Ishikawa (cell line): ENCODE data around the gene RIPK3.

Experiments
- CEBPB ChIP-seq: IDR thresholded peaks from 2 replicates; pipeline ENCODE4 v1.6.1; 2012
- CREB1 ChIP-seq: IDR thresholded peaks from 2 replicates; pipeline ENCODE4 v1.6.1; 2012; ENCODE audit warnings: low read depth
- EGR1 ChIP-seq: IDR thresholded peaks from 2 replicates; pipeline ENCODE4 v1.6.1; 2012
- EP300 ChIP-seq: IDR thresholded peaks from 2 replicates; pipeline ENCODE4 v1.6.1; 2012; ENCODE audit warnings: borderline replicate concordance
- FOXM1 ChIP-seq: IDR thresholded peaks from 2 replicates; pipeline ENCODE4 v1.6.1; 2012; ENCODE audit warnings: low read depth, borderline replicate concordance
- NFIC ChIP-seq: IDR thresholded peaks from 2 replicates; pipeline ENCODE4 v1.6.1; 2012
- RAD21 ChIP-seq: IDR thresholded peaks from 2 replicates; pipeline ENCODE4 v1.6.1; 2012; ENCODE audit warnings: low read depth
- TAF1 ChIP-seq: IDR thresholded peaks from 2 replicates; pipeline ENCODE4 v1.6.1; 2012; ENCODE audit warnings: low read depth, mild to moderate bottlenecking
- TCF12 ChIP-seq: IDR thresholded peaks from 2 replicates; pipeline ENCODE4 v1.6.1; 2012; ENCODE audit warnings: low read depth
- TEAD4 ChIP-seq: IDR thresholded peaks from 2 replicates; pipeline ENCODE4 v1.6.1; 2012
- YY1 ChIP-seq: IDR thresholded peaks from 2 replicates; pipeline ENCODE4 v1.6.1; 2012; ENCODE audit warnings: low read depth
- ZBTB7A ChIP-seq: IDR thresholded peaks from 2 replicates; pipeline ENCODE4 v1.6.1; 2012; ENCODE audit warnings: low read depth
- TF ChIP-seq, protein P1 (sequence below): IDR thresholded peaks from 2 replicates; pipeline ENCODE4 v1.6.1; 2012
- TF ChIP-seq, protein P2 (sequence below): IDR thresholded peaks from 2 replicates; pipeline ENCODE4 v1.6.1; 2012
- TF ChIP-seq, protein P3 (sequence below): IDR thresholded peaks from 2 replicates; pipeline ENCODE4 v1.6.1; 2012; ENCODE audit warnings: low read depth, mild to moderate bottlenecking

The RIPK3 gene

DNA sequence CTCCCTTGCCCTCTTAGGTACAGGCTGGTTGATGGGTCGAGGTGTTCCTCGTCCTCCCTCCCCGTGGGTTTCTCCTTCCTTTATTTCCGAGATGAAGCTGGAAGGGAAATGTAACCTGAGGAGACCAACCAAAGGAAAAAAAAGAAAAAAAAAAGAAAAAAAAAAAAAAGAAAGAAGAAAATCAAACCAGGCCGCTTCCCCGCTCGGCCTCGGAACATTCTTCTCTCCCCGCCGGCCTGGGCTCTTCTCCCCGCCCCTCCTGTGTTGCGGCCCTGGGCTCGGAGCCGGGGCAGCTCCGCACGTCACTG, 26.6 kb upstream of the RIPK3 start:
- TF ChIP-seq EGR1 (no peak), YY1 (no peak), FOXM1 (no peak), RAD21 (no peak), EP300 (no peak), CREB1 (no peak), TAF1 (no peak), ZBTB7A (no peak), TCF12 (no peak; the same call in 1 of the 2 replicates), TEAD4 (no peak), NFIC (no peak), CEBPB (no peak)
- TF ChIP-seq, protein P1, sequence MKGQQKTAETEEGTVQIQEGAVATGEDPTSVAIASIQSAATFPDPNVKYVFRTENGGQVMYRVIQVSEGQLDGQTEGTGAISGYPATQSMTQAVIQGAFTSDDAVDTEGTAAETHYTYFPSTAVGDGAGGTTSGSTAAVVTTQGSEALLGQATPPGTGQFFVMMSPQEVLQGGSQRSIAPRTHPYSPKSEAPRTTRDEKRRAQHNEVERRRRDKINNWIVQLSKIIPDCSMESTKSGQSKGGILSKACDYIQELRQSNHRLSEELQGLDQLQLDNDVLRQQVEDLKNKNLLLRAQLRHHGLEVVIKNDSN: no peak
- TF ChIP-seq, protein P2, sequence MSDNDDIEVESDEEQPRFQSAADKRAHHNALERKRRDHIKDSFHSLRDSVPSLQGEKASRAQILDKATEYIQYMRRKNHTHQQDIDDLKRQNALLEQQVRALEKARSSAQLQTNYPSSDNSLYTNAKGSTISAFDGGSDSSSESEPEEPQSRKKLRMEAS: no peak
- TF ChIP-seq, protein P3, sequence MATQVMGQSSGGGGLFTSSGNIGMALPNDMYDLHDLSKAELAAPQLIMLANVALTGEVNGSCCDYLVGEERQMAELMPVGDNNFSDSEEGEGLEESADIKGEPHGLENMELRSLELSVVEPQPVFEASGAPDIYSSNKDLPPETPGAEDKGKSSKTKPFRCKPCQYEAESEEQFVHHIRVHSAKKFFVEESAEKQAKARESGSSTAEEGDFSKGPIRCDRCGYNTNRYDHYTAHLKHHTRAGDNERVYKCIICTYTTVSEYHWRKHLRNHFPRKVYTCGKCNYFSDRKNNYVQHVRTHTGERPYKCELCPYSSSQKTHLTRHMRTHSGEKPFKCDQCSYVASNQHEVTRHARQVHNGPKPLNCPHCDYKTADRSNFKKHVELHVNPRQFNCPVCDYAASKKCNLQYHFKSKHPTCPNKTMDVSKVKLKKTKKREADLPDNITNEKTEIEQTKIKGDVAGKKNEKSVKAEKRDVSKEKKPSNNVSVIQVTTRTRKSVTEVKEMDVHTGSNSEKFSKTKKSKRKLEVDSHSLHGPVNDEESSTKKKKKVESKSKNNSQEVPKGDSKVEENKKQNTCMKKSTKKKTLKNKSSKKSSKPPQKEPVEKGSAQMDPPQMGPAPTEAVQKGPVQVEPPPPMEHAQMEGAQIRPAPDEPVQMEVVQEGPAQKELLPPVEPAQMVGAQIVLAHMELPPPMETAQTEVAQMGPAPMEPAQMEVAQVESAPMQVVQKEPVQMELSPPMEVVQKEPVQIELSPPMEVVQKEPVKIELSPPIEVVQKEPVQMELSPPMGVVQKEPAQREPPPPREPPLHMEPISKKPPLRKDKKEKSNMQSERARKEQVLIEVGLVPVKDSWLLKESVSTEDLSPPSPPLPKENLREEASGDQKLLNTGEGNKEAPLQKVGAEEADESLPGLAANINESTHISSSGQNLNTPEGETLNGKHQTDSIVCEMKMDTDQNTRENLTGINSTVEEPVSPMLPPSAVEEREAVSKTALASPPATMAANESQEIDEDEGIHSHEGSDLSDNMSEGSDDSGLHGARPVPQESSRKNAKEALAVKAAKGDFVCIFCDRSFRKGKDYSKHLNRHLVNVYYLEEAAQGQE: no peak

DNA sequence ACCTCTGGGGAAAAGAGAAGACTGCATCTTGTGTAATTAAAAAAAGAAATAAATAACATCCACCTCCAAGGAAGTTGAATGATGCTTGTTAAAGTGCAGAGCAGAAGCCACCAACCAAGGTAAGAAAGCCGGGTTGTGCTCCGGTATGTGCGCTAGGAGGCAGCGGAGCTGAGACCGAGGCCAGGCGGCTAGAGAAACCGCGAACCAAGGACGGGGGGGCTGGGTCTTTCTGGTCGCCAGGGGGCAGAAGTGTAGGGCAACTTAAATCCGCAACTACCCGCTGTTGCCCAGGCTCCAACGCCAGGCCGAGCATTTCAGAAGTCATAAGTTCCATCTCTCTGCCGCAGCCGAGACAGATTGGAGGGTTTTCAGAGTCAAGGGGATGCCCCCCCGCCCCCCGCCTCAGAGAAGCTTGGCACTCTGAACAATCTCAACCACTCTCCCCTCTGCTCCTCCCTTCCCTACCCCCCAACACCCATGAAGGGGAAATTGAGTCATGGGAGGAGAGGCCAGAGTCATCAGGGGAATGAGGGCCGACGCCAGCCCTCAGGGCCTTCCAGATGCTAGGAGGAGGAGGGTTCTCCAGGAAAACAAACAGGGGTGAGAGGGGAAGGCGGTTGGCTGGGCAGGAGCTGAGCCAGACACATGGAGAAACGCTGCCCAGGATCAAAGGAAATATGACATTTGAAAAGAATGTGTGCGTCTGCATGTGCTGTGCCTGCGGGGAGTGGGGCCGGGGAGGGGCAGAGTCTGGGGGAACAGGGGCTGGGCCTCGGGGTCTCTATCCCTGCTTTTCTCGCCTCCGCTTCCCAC, 26.0 kb upstream of the RIPK3 start:
- TF ChIP-seq TCF12 (no peak; the same call in 1 of the 2 replicates), NFIC (no peak), CREB1 (no peak), TAF1 (no peak; the same call in 1 of the 2 replicates), EGR1 (no peak), YY1 (no peak; the same call in 1 of the 2 replicates), ZBTB7A (0 out of 2 replicates have a peak, but pooled peaks have one; percentile 20), RAD21 (peak; percentile 74), EP300 (no peak), CEBPB (no peak), TEAD4 (peak; percentile 59), FOXM1 (no peak)
- TF ChIP-seq, protein P3: no peak
- TF ChIP-seq, protein P1: no peak
- TF ChIP-seq, protein P2: peak; percentile 2; the same call in 1 of the 2 replicates

DNA sequence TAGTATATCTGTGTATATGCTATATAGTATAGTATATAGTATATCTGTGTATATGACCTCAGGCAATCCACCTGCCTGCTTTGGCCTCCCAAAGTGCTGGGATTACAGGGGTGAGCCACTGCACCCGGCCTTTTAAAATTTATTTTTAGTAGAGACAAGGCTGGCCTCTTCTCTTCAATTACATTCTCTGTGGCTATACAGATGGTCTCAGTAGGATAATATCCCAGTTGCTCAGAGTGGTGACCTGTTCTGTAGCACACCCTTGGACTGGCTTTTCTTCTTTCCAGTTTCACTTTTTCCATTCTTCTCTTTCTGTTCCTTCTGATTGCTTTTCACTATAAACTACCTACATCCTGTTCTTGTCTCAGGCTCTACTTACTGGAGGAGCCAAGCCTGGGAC, 25.1 kb upstream of the RIPK3 start:
- no peak for TF ChIP-seq RAD21
- no peak for TF ChIP-seq FOXM1
- TF ChIP-seq CREB1: no peak
- TF ChIP-seq YY1: no peak
- TF ChIP-seq CEBPB: no peak
- TF ChIP-seq ZBTB7A: no peak
- TF ChIP-seq NFIC: no peak
- TF ChIP-seq TAF1: no peak
- TF ChIP-seq EP300: no peak
- TF ChIP-seq EGR1: no peak
- TF ChIP-seq TEAD4: no peak
- TF ChIP-seq, protein P1: no peak

DNA sequence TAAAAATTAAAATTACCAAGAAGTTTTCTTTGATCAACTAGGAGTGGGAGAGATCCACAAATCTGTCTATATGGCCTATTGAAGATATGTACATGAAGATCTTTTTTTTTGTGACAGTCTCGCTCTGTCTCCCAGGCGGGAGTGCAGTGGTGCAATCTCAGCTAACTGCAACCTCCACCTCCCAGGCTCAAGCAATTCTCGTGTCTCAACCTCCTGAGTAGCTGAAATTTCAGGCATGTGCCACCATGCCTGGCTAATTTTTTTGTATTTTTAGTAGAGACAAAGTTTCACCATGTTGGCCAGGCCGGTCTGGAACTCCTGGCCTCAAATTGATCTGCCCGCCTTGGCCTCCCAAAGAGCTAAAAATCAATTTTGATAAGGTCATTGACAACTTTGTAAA, 23.6 kb upstream of the RIPK3 start:
- TF ChIP-seq ZBTB7A (no peak), EGR1 (no peak), NFIC (no peak), EP300 (no peak), YY1 (no peak), TEAD4 (no peak), RAD21 (no peak), TCF12 (no peak), CREB1 (no peak), CEBPB (no peak), FOXM1 (no peak), TAF1 (no peak)
- TF ChIP-seq, protein P2: no peak
- TF ChIP-seq, protein P1: no peak
- TF ChIP-seq, protein P3: no peak
